ENCODE data around the gene NDUFAF2. TPM values are rescaled to one million over a fixed set of nuclear protein-coding genes. Genes with fewer than 3 reads are reported as not detected.

NDUFAF2 gene
- total and polyA plus RNA-seq, 10 of the 15 experiments (the other 5 are each of a cell fraction or from before 2014, with no cell fraction given) = 22.4 to 121 (median 65.3) TPM

DNA sequence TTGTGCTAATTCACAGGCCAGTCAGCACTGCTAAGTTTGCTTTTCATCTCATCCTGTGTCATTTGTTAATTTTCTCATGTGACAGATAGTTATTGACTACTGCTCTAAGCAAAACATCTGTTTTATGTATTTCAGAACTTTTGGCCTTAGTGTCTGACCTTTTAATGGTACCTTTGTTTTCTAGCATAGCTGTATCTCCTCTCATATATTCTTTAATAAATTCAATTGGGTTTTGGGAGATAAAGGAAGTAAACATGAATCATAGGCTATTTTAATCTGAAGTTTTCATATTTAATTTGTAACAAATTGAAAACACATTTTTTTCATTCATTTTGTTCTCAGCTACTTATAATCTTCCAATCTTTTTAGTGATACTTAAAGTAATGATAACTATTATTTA is 13.1 kb downstream of the NDUFAF2 start (continued):
- TF ChIP-seq, protein P1, sequence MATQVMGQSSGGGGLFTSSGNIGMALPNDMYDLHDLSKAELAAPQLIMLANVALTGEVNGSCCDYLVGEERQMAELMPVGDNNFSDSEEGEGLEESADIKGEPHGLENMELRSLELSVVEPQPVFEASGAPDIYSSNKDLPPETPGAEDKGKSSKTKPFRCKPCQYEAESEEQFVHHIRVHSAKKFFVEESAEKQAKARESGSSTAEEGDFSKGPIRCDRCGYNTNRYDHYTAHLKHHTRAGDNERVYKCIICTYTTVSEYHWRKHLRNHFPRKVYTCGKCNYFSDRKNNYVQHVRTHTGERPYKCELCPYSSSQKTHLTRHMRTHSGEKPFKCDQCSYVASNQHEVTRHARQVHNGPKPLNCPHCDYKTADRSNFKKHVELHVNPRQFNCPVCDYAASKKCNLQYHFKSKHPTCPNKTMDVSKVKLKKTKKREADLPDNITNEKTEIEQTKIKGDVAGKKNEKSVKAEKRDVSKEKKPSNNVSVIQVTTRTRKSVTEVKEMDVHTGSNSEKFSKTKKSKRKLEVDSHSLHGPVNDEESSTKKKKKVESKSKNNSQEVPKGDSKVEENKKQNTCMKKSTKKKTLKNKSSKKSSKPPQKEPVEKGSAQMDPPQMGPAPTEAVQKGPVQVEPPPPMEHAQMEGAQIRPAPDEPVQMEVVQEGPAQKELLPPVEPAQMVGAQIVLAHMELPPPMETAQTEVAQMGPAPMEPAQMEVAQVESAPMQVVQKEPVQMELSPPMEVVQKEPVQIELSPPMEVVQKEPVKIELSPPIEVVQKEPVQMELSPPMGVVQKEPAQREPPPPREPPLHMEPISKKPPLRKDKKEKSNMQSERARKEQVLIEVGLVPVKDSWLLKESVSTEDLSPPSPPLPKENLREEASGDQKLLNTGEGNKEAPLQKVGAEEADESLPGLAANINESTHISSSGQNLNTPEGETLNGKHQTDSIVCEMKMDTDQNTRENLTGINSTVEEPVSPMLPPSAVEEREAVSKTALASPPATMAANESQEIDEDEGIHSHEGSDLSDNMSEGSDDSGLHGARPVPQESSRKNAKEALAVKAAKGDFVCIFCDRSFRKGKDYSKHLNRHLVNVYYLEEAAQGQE (IDR thresholded peaks at IDR 0.05; ENCODE audit: low read depth, low read length) = no peak
- TF ChIP-seq, protein P2, sequence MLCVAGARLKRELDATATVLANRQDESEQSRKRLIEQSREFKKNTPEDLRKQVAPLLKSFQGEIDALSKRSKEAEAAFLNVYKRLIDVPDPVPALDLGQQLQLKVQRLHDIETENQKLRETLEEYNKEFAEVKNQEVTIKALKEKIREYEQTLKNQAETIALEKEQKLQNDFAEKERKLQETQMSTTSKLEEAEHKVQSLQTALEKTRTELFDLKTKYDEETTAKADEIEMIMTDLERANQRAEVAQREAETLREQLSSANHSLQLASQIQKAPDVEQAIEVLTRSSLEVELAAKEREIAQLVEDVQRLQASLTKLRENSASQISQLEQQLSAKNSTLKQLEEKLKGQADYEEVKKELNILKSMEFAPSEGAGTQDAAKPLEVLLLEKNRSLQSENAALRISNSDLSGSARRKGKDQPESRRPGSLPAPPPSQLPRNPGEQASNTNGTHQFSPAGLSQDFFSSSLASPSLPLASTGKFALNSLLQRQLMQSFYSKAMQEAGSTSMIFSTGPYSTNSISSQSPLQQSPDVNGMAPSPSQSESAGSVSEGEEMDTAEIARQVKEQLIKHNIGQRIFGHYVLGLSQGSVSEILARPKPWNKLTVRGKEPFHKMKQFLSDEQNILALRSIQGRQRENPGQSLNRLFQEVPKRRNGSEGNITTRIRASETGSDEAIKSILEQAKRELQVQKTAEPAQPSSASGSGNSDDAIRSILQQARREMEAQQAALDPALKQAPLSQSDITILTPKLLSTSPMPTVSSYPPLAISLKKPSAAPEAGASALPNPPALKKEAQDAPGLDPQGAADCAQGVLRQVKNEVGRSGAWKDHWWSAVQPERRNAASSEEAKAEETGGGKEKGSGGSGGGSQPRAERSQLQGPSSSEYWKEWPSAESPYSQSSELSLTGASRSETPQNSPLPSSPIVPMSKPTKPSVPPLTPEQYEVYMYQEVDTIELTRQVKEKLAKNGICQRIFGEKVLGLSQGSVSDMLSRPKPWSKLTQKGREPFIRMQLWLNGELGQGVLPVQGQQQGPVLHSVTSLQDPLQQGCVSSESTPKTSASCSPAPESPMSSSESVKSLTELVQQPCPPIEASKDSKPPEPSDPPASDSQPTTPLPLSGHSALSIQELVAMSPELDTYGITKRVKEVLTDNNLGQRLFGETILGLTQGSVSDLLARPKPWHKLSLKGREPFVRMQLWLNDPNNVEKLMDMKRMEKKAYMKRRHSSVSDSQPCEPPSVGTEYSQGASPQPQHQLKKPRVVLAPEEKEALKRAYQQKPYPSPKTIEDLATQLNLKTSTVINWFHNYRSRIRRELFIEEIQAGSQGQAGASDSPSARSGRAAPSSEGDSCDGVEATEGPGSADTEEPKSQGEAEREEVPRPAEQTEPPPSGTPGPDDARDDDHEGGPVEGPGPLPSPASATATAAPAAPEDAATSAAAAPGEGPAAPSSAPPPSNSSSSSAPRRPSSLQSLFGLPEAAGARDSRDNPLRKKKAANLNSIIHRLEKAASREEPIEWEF (IDR thresholded peaks at IDR 0.05; ENCODE audit: insufficient replicate concordance, low read depth, low read length) = no peak
- no peak for TF ChIP-seq SIX5 (IDR thresholded peaks at IDR 0.05; ENCODE audit: low read depth, low read length, severe bottlenecking)
- no peak for TF ChIP-seq RELA (IDR thresholded peaks at IDR 0.05; ENCODE audit: borderline replicate concordance, partially characterized antibody)
- TF ChIP-seq MTA3 (IDR thresholded peaks at IDR 0.05; ENCODE audit: borderline replicate concordance, low read length) = no peak
- no peak for TF ChIP-seq IKZF1 (conservative IDR thresholded peaks at IDR 0.05)
- TF ChIP-seq PML (IDR thresholded peaks at IDR 0.05; ENCODE audit: low read length) = no peak
- TF ChIP-seq, protein P3, sequence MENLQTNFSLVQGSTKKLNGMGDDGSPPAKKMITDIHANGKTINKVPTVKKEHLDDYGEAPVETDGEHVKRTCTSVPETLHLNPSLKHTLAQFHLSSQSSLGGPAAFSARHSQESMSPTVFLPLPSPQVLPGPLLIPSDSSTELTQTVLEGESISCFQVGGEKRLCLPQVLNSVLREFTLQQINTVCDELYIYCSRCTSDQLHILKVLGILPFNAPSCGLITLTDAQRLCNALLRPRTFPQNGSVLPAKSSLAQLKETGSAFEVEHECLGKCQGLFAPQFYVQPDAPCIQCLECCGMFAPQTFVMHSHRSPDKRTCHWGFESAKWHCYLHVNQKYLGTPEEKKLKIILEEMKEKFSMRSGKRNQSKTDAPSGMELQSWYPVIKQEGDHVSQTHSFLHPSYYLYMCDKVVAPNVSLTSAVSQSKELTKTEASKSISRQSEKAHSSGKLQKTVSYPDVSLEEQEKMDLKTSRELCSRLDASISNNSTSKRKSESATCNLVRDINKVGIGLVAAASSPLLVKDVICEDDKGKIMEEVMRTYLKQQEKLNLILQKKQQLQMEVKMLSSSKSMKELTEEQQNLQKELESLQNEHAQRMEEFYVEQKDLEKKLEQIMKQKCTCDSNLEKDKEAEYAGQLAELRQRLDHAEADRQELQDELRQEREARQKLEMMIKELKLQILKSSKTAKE (IDR thresholded peaks at IDR 0.05; ENCODE audit: low read depth, poor library complexity, severe bottlenecking) = no peak
